HG02970 (cell line): ENCODE results near the gene HHAT.

Source experiments
- ATAC-seq: cut with Tn5 transposase; IDR thresholded peaks from one replicate; pipeline ENCODE4 v1.9.1; 2021; ENCODE audit warnings: mild to moderate bottlenecking, moderate library complexity, moderate number of reproducible peaks; ENCODE audit not compliant: unreplicated experiment, low FRiP score

Gene HHAT

GRCh38 chr1:210698661-210699060 lies 370.0 kb downstream of the HHAT start:
- no peak for ATAC-seq

- no peak for ATAC-seq
Measured at GRCh38 chr1:210700083-210700482, 371.4 kb downstream of the HHAT start.

GRCh38 chr1:210700511-210700910 lies 371.8 kb downstream of the HHAT start:
- ATAC-seq, result no peak

- no peak for ATAC-seq
Measured at GRCh38 chr1:210702506-210702905, 373.8 kb downstream of the HHAT start.

- no peak for ATAC-seq
Measured at GRCh38 chr1:210703593-210703992, 374.9 kb downstream of the HHAT start.

- ATAC-seq, result no peak
Measured at GRCh38 chr1:210705086-210705485, 376.4 kb downstream of the HHAT start.

GRCh38 chr1:210706246-210706645 lies 377.5 kb downstream of the HHAT start:
- no peak for ATAC-seq

GRCh38 chr1:210707300-210708240 lies 378.9 kb downstream of the HHAT start:
- no peak for ATAC-seq

GRCh38 chr1:210709701-210710100 lies 381.0 kb downstream of the HHAT start:
- ATAC-seq, result no peak

- ATAC-seq, result no peak
Measured at GRCh38 chr1:210711825-210712612, 383.3 kb downstream of the HHAT start.

GRCh38 chr1:210715072-210715471 lies 386.4 kb downstream of the HHAT start:
- ATAC-seq, result no peak

GRCh38 chr1:210722410-210723081 lies 393.8 kb downstream of the HHAT start:
- ATAC-seq, result no peak

- no peak for ATAC-seq
Measured at GRCh38 chr1:210723646-210724045, 394.9 kb downstream of the HHAT start.

- ATAC-seq, result no peak
Measured at GRCh38 chr1:210724768-210725167, 396.1 kb downstream of the HHAT start.
